ENCODE data around the gene GARRE1.
"Not testable (repeated sequence)": the region's sequence is repeated elsewhere in the genome, so short reads cannot be mapped to it uniquely, and the experiment has no call there.

GARRE1 gene

DNA sequence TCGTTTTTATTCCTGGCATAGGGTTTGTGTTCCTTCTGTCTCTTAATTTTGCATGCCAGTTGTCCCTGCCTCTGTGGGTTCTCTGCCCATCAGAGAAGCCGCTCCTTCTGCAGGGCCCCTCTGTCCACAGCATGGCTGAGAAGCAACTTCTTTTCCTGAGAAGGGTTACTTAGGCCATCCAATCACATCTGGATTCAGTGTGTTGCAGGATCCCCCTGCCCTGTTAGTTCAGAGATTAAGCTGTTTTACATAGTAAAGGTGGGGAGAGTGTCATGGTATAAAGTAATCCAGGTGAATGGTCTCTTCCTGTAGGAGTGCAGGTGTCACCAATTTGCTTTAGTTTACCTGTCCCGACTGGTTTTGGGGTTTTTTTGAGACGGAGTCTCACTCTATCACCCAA is 22.9 kb upstream of the GARRE1 start:
- no peak for DNase-seq

DNA sequence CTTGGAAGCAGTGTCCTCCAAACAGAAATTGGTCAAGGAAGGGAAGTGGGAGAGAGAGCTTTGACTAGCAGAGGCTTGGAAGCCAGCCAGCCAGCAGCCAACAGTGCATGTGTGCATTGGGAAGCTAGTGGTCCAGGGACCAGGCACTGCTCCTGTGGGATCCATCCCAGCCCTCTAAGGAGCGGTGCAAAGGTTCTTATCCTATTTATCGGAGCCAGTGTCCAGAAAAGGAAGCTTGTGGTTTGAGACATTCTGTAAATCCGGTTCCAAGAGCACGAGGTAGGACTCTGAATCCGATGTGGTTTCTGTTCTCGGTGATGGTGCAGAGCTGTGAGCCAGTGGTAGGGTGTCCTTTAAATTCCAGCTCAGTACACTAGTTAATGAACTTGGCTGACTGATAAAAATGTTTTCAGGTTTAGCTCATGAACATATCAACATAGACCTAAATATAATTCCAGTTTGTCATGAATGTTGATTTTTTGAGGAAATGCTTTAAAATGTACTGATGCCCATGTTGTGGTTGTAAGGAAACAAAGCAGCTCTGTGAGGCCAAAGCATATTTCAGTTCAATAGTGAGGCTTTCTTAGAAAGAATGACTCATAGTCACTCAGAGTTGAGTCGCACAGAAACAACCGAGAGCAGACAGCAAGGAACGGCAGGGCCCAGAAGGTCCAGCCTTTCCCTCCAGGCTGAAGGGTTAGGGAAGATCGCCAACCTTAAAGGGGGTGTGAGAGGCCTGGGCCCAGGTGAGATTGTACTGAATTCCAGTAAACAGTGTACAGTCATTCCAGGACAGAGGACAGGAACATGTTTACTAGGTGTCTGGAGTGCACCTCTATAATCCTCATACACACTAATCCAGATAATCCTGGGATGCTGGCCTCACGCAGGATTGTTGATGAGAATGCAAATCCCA is 21.5 kb upstream of the GARRE1 start:
- DNase-seq, result no peak

DNA sequence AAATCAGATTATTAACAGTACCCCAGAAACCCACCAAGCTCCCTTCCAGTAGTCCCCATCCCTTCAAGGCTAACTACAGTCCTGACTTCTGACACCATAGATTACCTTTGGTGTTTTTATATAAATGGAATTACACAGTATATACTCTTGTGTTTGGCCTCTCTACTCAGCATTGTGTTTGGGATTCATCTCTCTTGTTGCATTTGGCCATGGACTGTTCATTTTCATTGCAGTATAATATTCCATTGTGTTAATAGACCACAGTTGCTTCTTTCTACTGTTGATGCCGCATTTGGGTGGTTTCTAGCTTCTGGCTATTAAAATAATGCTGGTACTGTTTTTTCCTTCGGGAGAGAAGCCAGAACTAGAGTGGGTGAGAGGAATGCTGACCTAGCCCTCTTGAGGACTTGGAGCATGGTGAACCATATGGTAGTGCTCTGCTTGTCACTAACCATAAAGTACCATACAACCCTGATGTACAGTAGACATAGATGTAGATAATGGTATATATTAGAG is 18.9 kb upstream of the GARRE1 start:
- no peak for DNase-seq

DNA sequence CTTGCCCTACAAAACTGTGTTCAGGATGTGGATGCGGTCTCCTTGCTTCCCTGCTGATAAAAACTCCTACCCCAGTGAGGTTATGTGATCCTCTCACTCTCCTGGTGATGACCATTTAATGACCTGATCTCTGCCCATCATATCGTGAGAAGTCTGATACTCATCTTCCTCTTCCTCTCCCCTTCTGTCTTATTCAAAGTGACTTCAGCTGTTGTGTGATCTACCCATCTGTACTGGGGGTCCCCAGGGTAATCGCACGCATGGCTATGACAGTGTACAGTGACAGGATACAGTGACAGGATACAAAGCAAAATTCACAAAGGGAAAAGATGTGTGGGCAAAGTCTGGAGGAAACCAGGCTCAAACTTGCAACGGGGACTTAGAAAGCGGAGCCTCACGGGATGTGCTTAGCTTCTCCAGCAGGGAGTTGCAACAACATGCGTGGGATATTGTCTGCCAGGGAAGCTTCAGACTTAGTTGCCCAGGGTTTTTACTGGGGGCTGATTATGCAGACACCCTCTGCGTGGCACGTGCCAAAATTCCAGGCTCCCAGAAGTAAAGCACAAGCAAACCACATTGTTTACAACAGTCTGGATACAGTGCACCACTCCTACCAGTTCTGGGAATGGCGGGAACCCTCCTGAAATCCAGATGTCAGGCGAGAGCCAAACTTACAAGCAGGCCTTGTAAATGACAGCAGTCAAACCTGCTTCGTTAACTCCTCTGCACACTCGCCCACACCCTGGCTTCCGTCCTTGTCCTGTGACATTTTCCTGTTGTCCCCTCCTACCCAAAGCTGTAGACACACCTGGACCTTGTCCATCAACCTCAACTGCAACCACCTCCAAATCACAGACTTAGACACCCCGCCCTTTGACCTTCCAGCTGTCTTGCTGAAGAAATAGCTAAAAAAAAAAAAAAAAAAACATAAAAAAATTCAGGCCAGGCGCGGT is 18.0 kb upstream of the GARRE1 start:
- DNase-seq, result no peak

DNA sequence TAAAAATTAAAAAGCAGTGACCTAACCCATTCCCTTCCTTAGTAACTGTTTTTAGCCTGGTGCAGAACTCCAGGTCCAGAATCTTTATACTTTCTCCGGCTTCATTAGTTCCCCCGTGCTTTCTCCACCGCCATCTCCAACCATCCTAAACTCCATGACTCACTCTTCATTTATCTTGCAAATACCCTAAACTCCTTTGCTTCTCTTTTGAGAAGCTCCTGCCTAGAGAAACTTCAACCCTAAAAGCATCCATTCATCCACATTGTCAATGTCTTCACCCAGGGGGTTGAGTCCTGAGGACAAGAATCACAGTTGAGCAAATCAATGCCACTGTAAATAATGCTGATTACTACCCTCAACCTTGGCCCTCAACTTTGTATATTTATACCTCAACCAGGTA is 17.1 kb upstream of the GARRE1 start:
- no peak for DNase-seq

DNA sequence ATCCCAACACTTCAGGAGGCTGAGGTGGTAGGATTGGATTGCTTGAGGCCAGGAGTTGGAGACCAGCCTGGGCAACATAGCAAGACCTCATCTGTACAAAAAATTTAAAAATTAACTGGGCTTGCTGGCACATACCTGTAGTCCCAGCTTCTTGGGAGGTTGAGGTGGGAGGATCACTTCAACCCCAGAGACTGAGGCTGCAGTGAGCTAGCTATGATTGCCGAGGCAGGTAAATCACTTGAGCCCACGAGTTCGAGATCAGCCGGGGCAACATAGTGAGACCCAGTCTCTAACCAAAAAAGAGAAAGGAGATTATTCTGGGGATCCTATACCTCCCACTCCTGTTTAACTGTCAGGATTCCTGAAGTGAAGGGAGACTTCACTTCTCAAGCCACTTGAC is 16.4 kb upstream of the GARRE1 start:
- no peak for DNase-seq

DNA sequence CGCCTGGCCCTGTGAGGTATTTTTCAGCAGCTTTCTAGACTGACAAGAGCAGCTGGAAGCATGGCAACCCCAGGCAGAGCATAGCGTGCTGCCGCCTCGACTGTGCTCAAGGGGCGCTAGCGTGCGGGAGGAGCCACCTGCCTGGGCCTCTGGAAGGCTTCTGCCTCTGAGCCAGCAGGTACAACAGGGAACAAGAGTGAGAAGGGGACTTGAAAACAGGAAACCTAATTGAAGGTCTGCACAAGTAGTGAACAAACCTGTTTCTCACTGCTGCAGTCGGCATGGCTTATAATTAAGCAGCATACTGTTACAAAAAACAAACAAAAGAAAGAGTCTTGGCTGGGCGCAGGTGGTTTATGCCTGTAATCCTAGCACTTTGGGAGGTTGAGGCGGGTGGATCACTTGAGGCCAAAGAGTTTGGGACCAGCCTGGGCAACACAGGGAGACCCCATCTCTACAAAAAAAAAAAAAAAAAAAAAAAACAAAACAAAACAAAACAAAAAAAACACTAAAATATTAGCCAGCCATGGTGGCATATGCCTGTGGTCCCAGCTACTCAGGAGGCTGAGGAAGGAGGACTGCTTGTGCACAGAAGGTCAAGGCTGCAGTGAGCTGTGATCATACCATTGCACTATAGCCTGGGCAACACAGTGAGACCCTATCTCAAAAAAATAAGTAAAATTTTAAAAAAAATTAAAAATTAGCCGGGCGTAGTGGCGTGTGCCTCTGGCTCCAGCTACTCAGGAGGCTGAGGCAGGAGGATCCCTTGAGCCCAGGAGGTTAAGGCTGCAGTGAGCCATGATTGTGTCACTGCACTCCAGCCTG is 12.6 kb upstream of the GARRE1 start:
- peak; percentile 91 for DNase-seq

DNA sequence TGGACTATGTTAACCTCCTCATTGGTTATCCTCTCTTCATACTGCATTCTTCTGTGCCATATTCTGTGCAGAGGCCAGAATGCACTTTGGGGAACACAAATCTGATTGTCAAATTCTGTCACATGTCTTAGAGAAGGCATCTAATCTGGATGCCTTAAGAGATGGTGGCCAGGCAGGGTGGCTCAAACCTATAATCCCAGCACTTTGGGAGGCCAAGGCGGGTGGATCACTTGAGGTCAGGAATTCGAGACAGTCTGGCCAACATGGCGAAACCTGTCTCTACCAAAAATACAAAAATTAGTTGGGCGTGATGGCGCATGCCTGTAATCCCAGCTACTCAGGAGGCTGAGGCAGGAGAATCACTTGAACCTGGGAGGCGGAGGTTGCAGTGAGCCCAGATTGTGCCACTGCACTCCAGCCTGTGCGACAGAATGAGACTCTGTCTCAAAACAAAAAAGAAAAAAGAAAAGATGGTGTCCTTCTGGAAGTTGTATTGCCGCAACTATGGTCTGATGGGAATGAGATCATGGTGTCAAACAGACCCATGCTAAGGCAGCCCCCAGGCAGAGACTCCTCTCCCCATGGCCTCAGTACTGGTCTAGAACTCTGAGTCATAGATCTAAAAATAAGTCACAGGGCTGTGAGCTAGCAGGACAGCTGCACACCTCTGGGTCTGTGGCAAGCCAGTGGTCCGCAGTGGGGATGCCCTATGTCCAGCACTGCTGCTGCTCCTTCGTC is 11.0 kb upstream of the GARRE1 start:
- DNase-seq, result not testable (repeated sequence)

DNA sequence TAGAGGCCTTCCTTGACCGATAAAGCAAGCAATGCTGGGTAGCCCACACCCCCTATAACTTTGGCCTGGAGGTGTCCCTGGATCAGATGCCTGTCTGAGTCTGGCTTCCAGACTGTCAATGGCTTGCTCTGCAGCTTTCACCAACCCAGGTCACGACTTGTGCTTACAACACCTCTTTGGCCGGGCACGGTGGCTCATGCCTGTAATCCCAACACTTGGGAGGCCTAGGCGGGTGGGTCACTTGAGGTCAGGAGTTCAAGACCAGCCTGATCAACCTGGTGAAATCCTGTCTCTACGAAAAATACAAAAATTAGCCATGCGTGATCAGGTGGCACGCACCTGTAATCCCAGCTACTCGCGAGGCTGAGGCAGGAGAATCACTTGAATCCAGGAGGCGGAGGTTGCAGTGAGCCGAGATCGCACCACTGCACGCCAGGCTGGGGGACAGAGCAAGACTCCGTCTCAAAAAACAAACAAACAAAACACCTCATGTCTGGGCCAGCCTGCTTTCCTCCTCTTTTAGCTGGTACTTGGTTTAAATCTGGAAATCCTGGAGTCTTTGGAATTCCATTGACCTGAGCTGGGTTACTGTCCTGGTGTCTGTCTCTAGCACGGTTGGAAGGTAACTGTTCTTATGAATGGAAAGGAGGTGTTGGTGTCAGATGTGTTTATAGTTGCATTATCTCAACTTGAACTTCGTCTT is 10.3 kb upstream of the GARRE1 start:
- DNase-seq, result no peak

DNA sequence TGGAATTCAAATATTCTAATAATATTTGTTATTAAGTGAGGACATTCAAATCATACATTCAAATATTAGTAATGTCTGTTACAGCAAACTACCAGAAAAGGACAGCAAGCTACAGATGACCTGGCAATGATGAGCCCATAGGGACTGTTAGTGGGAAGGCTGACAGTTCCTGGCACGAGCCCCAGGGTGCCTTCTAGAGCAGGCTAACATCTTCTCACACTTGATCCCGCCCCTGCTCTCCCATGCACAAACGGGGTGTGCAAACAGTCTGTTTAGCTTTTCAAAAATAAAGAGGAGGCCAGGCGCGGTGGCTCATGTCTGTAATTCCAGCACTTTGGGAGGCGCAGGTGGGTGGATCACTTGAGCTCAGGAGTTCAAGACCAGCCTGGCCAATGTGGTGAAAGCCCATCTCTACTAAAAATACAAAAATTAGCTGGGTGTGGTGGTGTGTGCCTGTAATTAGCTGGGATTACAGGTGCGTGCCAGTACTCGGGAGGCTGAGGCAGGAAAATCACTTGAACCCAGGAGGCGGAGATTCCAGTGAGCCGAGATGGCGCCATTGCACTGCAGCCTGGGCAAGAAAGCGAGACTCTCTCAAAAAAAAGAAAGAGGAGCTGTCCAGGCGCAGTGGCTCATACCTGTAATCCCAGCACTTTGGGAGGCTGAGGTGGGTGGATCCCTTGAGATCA is 9.6 kb upstream of the GARRE1 start:
- peak; percentile 21 for DNase-seq

DNA sequence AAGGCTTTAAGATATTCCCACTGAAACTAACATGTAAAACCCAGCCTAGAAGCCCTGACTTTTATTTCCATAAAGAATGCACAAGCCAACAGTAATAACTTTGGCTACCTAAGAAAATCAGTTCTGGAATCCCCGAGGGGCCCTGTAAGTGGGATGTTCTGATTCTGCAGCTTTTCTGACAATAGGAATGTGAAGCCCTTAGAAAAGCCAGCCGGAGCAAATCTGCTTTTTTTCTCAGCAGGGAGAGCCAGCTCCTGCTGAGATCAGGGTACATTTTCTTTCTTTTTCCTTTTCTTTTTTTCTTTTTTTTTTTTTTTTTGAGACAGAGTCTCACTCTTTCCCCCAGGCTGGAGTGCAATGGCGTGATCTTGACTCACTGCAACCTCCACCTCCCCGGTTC is 8.0 kb upstream of the GARRE1 start:
- DNase-seq, result no peak

DNA sequence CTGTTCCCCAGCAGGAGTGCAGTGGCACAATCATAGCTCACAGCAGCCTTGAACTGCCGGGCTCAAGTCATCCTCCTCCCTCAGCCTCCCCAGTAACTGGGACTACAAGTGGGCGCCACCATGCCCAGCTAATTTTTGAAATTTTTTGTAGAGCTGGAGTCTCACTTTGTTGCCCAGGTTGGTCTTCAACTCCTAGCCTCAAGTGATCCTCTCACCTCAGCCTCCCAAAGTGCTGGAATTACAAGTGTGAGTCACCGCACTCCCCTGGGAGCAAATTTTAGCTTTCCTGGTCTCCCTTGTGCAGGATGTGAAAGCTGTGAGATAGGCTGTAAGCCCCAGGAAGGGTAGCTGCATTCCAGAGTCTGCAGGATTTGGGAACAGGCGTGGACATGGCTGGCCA is 5.4 kb upstream of the GARRE1 start:
- no peak for DNase-seq

DNA sequence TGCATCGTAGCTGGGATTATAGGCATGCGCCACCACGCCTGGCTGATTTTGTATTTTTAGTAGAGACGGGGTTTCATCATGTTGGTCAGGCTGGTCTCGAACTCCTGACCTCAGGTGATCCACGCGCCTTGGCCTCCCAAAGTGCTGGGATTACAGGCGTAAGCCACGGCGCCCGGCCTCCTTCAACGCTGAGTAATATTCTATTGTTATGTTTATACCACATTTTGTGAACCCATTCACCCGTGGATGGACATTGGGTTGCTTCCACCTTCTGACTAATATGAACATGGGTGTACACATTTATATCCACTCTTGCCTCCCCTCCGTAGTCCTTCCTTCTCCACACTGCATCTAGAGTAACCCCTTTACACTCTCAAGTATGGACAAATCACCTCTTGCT is 1.2 kb upstream of the GARRE1 start:
- not testable (repeated sequence) for DNase-seq

DNA sequence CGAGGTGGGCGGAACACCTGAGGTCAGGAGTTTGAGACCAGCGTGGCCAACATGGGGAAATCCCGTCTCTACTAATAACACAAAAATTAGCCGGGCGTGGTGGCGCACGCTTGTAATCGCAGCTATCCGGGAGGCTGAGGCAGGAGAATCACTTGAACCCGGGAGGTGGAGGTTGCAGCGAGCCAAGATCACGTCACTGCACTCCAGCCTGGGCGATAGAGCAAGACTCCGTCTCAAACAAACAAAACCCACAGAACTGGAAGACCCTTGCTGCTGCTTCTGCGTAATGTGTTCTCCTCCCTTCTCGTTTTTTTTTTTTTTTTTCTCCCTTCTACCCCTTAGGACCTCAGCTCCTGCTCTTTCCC is 691 bp upstream of the GARRE1 start:
- not testable (repeated sequence) for DNase-seq

DNA sequence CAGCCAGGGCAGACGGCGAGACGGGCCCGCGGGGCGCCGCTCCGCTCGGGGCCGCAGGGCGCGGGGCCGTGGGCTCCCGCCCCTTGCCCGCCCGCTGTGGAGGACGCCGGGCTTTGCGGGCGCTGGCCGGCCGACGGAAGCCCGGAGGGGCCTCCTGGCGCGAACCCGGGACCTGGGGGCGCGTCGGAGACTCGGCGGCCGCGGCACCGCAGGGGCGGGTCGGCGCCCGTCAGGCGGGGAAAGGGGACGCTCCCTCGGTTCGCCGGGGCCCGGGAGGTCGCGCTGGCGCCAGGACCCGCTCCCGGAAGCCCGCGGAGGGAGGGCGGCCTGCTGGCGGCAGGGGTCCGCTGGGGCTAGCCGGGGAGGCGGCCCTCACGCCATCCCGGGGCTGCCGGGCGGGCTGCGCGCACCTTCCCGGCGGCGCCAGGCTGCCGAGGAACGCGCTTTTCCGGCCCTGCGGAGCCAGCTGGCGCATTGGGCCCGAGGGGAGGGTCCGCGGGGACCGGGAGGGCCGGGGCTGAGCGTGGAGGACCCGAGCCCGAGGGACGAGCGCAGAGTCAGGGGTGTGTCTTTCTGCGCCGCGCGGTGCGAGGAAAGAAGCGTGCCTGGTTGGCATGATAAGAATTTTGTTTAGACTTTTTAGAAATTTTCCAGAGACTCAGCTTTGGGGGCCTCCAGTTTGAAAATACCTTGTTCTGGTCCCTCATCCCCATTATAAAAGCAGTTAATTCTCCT is 511 bp downstream of the GARRE1 start:
- no peak for DNase-seq

DNA sequence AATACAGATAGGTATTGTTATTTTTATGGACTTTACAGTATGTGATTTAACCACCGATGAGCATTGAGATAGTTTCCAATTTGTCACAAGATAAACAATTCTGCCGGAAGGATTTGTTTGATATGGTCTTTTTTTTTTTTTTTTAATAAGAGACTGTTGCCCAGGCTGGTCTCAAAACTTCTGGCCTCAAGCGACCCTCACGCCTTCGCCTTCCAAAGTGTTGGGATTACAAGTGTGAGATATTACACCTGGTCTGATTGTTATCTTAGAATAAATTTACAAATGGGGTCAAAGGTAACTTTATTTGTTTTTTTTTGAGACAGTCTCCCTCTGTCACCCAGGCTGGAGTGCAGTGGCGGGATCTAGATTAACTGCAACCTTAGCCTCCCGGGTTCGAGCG is 1.2 kb downstream of the GARRE1 start:
- no peak for DNase-seq

DNA sequence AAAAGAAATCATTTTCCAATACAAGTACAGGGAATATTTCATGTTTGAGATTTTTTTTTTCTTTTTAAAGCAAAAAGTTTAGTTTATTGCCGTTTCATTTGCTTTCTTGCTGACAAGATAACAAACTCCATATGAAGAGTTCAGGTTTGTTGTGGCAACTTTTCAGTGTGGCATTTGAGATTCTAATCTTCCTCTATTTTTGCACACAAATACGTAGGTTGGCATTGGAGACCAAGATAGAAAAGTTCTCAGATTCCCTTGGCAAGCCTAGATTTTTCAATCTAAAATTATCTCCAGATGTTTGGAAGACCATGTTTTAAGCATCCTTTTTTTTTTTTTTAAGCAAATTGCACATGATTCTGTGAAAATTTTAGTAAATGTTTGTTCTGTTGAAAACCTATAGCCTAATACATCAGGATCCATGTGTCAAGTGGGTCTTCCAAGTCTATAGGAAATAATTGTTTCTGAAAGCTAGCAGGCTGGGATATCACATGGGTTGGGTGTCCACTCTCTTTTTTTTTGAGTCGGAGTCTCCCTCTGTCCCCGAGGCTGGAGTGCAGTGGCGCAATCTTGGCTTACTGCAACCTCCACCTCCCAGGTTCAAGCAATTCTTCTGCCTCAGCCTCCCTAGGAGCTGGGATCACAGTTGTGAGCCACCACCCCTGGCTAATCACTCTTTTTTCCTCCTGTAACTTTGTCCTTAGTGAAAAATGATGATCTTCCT is 2.6 kb downstream of the GARRE1 start:
- no peak for DNase-seq

DNA sequence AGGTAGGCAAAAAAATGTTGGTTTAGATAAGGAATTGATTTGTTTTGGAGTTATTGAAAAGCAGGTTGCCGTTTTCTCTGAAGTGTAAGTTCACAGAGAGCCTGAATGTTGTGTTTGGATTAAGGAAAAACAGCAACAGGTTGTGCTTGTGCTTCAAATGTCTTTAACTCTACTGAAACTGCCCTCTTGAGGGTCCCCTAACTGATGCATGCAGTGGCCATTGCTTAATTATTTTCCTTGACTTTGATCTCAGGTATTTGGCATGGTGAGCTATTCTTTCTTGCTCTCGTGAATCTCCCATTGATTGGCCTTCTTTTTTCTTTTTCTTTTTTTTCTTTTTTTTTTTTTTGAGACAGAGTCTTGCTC is 3.2 kb downstream of the GARRE1 start:
- DNase-seq, result no peak

DNA sequence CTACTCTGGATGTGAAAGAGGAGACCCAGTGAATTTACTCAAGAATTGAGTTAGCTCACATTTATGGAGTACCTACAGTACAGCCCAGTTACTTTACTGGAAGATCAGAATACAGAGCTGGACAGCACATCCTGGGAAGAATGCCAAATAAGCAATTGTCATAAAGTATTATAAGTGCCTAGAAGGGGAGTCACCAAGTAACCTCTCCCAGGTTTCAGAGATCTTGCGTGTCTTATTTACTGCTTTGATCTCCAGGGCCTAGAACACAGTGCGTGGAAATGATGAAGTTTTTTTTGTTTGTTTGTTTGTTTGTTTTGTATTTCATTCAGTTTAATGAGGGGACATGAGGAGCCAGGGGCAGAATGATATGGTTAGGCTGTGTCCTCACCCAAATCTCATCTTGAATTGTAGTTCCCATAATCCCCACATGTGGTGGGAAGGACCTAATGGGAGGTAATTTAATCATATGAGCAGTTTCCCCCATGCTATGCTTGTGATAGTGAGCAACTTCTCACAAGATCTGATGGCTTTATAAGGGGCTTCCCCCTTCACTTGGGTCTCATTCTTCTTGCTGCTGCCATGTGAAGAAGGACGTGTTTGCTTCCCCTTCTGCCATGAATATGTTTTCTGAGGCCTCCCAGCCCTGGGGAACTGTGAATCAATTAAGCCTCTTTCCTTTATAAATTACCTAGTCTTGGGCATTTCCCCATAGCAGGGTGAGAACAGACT is 5.2 kb downstream of the GARRE1 start:
- no peak for DNase-seq
